H1 (cell line): ENCODE data around the gene LENG1. TPM values are rescaled to one million over a fixed set of nuclear protein-coding genes. Genes with fewer than 3 reads are reported as not detected.

Experiments used
- CTCF ChIA-PET: fragments of 300-600 bp; sonication (Branson Sonifier 250); formaldehyde crosslinking; loops from one replicate; lab custom pipeline; 2021; ENCODE audit not compliant: partially characterized antibody; lab: Charles Lee
- POLR2A ChIA-PET: fragments of 300-600 bp; sonication (Branson Sonifier 250); formaldehyde crosslinking; loops from one replicate; lab custom pipeline; 2021; ENCODE audit warnings: inconsistent platforms; ENCODE audit not compliant: partially characterized antibody; lab: Charles Lee
- DNase-seq, 2 experiments: peaks; one replicate each; pipeline versions ENCODE4 v3.0.0 to v3.0.0-alpha.2; 2010 to 2022; ENCODE audit warnings: low spot score in 2 of 2, low read depth in 1 of 2, mixed read lengths in 1 of 2
- FAIRE-seq: peaks from 2 replicates; lab custom pipeline; 2011; peaks lifted over from hg19 to GRCh38; lab: Jason Lieb, UNC
- H2AFZ ChIP-seq: 2 replicates; pipeline ENCODE4 v1.8.1; 2012; ENCODE audit warnings: low read length, inconsistent platforms
- H2AK5ac ChIP-seq: 2 replicates; pipeline ENCODE4 v1.6.1; 2013; ENCODE audit warnings: low read depth, low read length
- H2BK120ac ChIP-seq: replicated peaks from 2 replicates; pipeline ENCODE3; 2013; ENCODE audit warnings: low read depth, low read length, inconsistent platforms
- H2BK12ac ChIP-seq: 2 replicates; pipeline ENCODE4 v1.6.1; 2013; ENCODE audit warnings: low read depth, low read length
- H2BK15ac ChIP-seq: 2 replicates; pipeline ENCODE4 v1.6.1; 2013; ENCODE audit warnings: low read length
- H2BK20ac ChIP-seq: 2 replicates; pipeline ENCODE4 v1.6.1; 2013; ENCODE audit warnings: low read length
- H2BK5ac ChIP-seq: 2 replicates; pipeline ENCODE4 v1.6.1; 2013; ENCODE audit warnings: low read depth, low read length
- H3K14ac ChIP-seq: 2 replicates; pipeline ENCODE4 v1.6.1; 2013; ENCODE audit warnings: inconsistent platforms; ENCODE audit not compliant: insufficient read length
- H3K18ac ChIP-seq: 2 replicates; pipeline ENCODE4 v1.6.1; 2013; ENCODE audit warnings: low read length; ENCODE audit errors: extremely low read depth
- H3K23ac ChIP-seq: 2 replicates; pipeline ENCODE4 v1.6.1; 2013; ENCODE audit warnings: inconsistent platforms; ENCODE audit not compliant: insufficient read length
- H3K23me2 ChIP-seq: 2 replicates; pipeline ENCODE4 v1.6.1; 2013; ENCODE audit warnings: low read depth, low read length
- H3K27ac ChIP-seq: 2 replicates; pipeline ENCODE4 v1.6.1; 2011; ENCODE audit warnings: low read depth, low read length, inconsistent platforms
- H3K27me3 ChIP-seq, 4 experiments: replicated peaks in 1 of 4; 1 replicate in 1 of 4; 2 replicates in 3 of 4; pipeline versions ENCODE4 v1.6.1 to v1.8.1; 2011 to 2013; ENCODE audit warnings: low read length in 3 of 4, mild to moderate bottlenecking in 3 of 4, inconsistent platforms in 2 of 4, mixed read lengths in 2 of 4, moderate library complexity in 1 of 4; ENCODE audit not compliant: control insufficient read depth in 3 of 4, insufficient read depth in 3 of 4; ENCODE audit errors: extremely low read depth in 1 of 4
- H3K36me3 ChIP-seq, 4 experiments: 2 replicates each; pipeline versions ENCODE4 v1.6.1 to v1.8.1; 2011 to 2013; ENCODE audit warnings: mild to moderate bottlenecking in 4 of 4, low read length in 3 of 4, moderate library complexity in 2 of 4, control low read depth in 1 of 4, inconsistent platforms in 1 of 4; ENCODE audit not compliant: insufficient read depth in 4 of 4, control insufficient read depth in 2 of 4
- H3K4ac ChIP-seq: replicated peaks from 2 replicates; pipeline ENCODE3; 2013; ENCODE audit warnings: low read length, low read depth, mixed read lengths, inconsistent platforms; ENCODE audit not compliant: insufficient read length
- H3K4me1 ChIP-seq, 4 experiments: replicated peaks in 1 of 4; 1 replicate in 1 of 4; 2 replicates in 3 of 4; pipeline versions ENCODE4 v1.6.1 to v1.8.1; 2011 to 2013; ENCODE audit warnings: low read length in 3 of 4, inconsistent platforms in 2 of 4, mixed read lengths in 1 of 4; ENCODE audit not compliant: insufficient read depth in 4 of 4, control insufficient read depth in 3 of 4
- H3K4me2 ChIP-seq, 2 experiments: 2 replicates each; pipeline versions ENCODE4 v1.6.1 to v1.8.1; 2011 to 2013; ENCODE audit warnings: low read depth in 2 of 2, low read length in 2 of 2, control low read depth in 1 of 2, inconsistent platforms in 1 of 2, mild to moderate bottlenecking in 1 of 2; ENCODE audit not compliant: insufficient read depth in 1 of 2
- H3K4me3 ChIP-seq, 4 experiments: fragments of 200-600, 300-600 bp in 1 of 4; sonication (generic), shearing (Covaris generic), sonication (Bioruptor Twin) in 1 of 4; 2 replicates each; pipeline versions ENCODE4 v1.5.1 to v1.8.1; 2011 to 2016; ENCODE audit warnings: low read length in 4 of 4, low read depth in 3 of 4, control low read depth in 2 of 4, inconsistent platforms in 2 of 4, mild to moderate bottlenecking in 2 of 4, mixed read lengths in 1 of 4, moderate library complexity in 1 of 4; ENCODE audit not compliant: insufficient read depth in 2 of 4; ENCODE audit errors: extremely low read depth in 1 of 4
- H3K56ac ChIP-seq: replicated peaks from 2 replicates; pipeline ENCODE3; 2013; ENCODE audit warnings: low read depth, mild to moderate bottlenecking, mixed read lengths, low read length, inconsistent platforms; ENCODE audit not compliant: insufficient read length
- H3K79me1 ChIP-seq: 2 replicates; pipeline ENCODE4 v1.6.1; 2013; ENCODE audit warnings: low read depth, low read length, control low read depth
- H3K79me2 ChIP-seq, 2 experiments: 2 replicates each; pipeline versions ENCODE4 v1.6.1 to v1.8.1; 2012 to 2013; ENCODE audit warnings: low read length in 2 of 2, mild to moderate bottlenecking in 2 of 2, inconsistent platforms in 1 of 2; ENCODE audit not compliant: insufficient read depth in 2 of 2, control insufficient read depth in 1 of 2
- H3K9ac ChIP-seq, 4 experiments: replicated peaks in 1 of 4; 1 replicate in 1 of 4; 2 replicates in 3 of 4; pipeline versions ENCODE4 v1.6.1 to v1.8.1; 2011 to 2013; ENCODE audit warnings: low read depth in 3 of 4, low read length in 3 of 4, control low read depth in 2 of 4, mild to moderate bottlenecking in 2 of 4, moderate library complexity in 2 of 4, inconsistent platforms in 1 of 4; ENCODE audit errors: extremely low read depth in 1 of 4
- H3K9me3 ChIP-seq, 2 experiments: 2 replicates each; pipeline versions ENCODE4 v1.6.1 to v1.8.1; 2012 to 2013; ENCODE audit warnings: mild to moderate bottlenecking in 2 of 2, moderate library complexity in 2 of 2, control low read depth in 1 of 2, inconsistent platforms in 1 of 2, low read depth in 1 of 2, low read length in 1 of 2, mixed read lengths in 1 of 2; ENCODE audit not compliant: insufficient read depth in 2 of 2
- H4K20me1 ChIP-seq, 2 experiments: replicated peaks in 1 of 2; 2 replicates each; pipeline versions ENCODE3 to v1.8.1; 2011 to 2013; ENCODE audit warnings: inconsistent platforms in 2 of 2, low read length in 2 of 2, mild to moderate bottlenecking in 1 of 2; ENCODE audit not compliant: insufficient read depth in 2 of 2, control insufficient read depth in 1 of 2
- H4K5ac ChIP-seq: 2 replicates; pipeline ENCODE4 v1.6.1; 2013; ENCODE audit warnings: low read length, low read depth, mixed read lengths, inconsistent platforms; ENCODE audit not compliant: insufficient read length
- H4K8ac ChIP-seq: 2 replicates; pipeline ENCODE4 v1.8.0; 2013; ENCODE audit warnings: mild to moderate bottlenecking, moderate library complexity, low read length, inconsistent platforms; ENCODE audit not compliant: insufficient read depth; ENCODE audit errors: extremely low read depth
- H4K91ac ChIP-seq: replicated peaks from 2 replicates; pipeline ENCODE3; 2013; ENCODE audit warnings: low read length, mixed read lengths, inconsistent platforms; ENCODE audit not compliant: insufficient read length
- CTBP2 ChIP-seq: IDR thresholded peaks from 2 replicates; pipeline ENCODE4 v1.7.0; 2011; ENCODE audit warnings: borderline replicate concordance, mild to moderate bottlenecking, moderate library complexity, mixed read lengths, low read length; ENCODE audit not compliant: insufficient read depth, insufficient read length
- EGR1 ChIP-seq: IDR thresholded peaks from 2 replicates; pipeline ENCODE4 v1.6.1; 2011; ENCODE audit warnings: low read depth, low read length, borderline replicate concordance
- SUZ12 ChIP-seq: fragments of 200-600 bp; sonication (generic); IDR thresholded peaks from 2 replicates; pipeline ENCODE4 v1.6.1; 2012; ENCODE audit warnings: mild to moderate bottlenecking, inconsistent platforms, low read length, moderate library complexity, mixed read lengths
- WGBS, 2 experiments: shearing (Covaris generic) in 1 of 2; methylation state at CpG; one replicate each; pipeline versions ENCODE4 v1.1.6 to v1.1.7; 2013 to 2015; ENCODE audit warnings: low lambda C conversion rate in 2 of 2, mixed read lengths in 2 of 2, inconsistent platforms in 1 of 2, low coverage in 1 of 2, missing lambda C conversion rate in 1 of 2; ENCODE audit not compliant: insufficient replicate concordance in 2 of 2, insufficient coverage in 1 of 2, insufficient read length in 1 of 2; ENCODE audit errors: extremely low coverage in 1 of 2, missing lambda C conversion rate in 1 of 2; 5-methylcytosine and 5-hydroxymethylcytosine counted together
- polyA plus RNA-seq, 7 experiments: library from polyadenylated mRNA; depleted of rRNA in 3 of 7; stranded (reverse) in 5 of 7; unstranded in 2 of 7; fragments of >200 nt in 5 of 7; fragments of 200-250 nt in 2 of 7; gene quantifications; 1 replicate in 5 of 7; 2 replicates in 1 of 7; 4 replicates in 1 of 7; pipeline versions ENCODE4 v1.2.1 to v1.2.3, GENCODE V29; 2011 to 2013; ENCODE audit warnings: missing spikeins in 2 of 7, mixed read lengths in 2 of 7
- total RNA-seq: library from RNA; stranded (reverse); fragmentation: NEBNext Ultra II Directional; extraction: Animal tissue kit (Norgen Biotek cat#: 25700); gene quantifications from 2 replicates; pipeline ENCODE4 v1.2.1, GENCODE V29; 2021

LENG1 gene
- total and polyA plus RNA-seq, 2 of the 8 experiments (the other 6 are each of a cell fraction or from before 2014, with no cell fraction given): 1.2 to 4.4 TPM

DNA sequence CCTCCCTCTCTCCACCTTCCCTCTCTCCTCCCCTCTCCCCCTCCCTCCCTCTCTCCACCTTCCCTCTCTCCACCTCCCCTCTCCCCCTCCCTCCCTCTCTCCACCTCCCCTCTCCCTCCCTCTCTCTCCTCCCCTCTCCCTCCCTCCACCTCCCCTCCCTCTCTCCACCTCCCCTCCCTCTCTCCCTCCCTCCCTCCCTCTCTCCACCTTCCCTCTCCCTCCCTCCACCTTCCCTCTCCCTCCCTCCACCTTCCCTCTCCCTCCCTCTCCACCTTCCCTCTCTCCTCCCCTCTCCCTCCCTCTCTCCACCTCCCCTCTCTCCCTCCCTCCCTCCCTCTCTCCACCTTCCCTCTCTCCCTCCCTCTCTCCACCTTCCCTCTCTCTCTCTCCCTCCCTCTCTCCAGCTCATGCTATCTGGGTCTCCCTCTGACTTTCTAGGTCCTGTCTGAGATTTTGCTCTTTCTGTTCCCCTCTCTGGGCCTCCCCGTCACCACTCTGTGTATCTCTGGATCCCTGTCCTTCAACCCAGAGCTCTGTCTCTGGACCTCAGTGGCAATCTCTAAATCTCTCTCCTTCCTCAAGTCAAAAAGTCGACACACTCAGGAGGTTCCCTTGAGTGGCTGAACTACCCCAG is 25.4 kb downstream of the LENG1 start:
- Histone ChIP-seq H3K79me2 (peaks cover 5 to 12% of the 10 kb centered on the region in 2 experiments; a peak in 3 of 4 replicates), H2BK15ac (no peak overlapping the region), H2AK5ac (0 out of 2 replicates have a peak overlapping the region, but pooled peaks have one; percentile 39), H3K9ac (no peak overlapping the region), H4K8ac (no peak overlapping the region), H3K79me1 (peaks cover 2% of the 10 kb centered on the region; the same call in 1 of the 2 replicates), H3K27me3 (no peaks in the 10 kb centered on the region), H3K56ac (no peak overlapping the region), H4K20me1 (peaks cover 1 to 10% of the 10 kb centered on the region in 2 experiments), H2BK120ac (no peak overlapping the region), H3K4ac (no peak overlapping the region), H3K4me2 (no peak overlapping the region), H3K14ac (no peak overlapping the region), H4K91ac (no peak overlapping the region), H3K4me1 (peaks cover 0 to 11% (median 5%) of the 10 kb centered on the region in 4 experiments; a peak in 5 of 7 replicates), H3K23me2 (peaks cover 17% of the 10 kb centered on the region), H2BK20ac (no peak overlapping the region), H3K36me3 (peaks cover 8 to 28% (median 10%) of the 10 kb centered on the region in 4 experiments; a peak in 7 of 8 replicates), H4K5ac (no peak overlapping the region), H3K4me3 (no peak overlapping the region), H3K23ac (no peak overlapping the region), H3K27ac (no peak overlapping the region), H2BK12ac (0 out of 2 replicates have a peak overlapping the region, but pooled peaks have one; percentile 60), H2AFZ (no peak overlapping the region), H3K9me3 (peaks cover 3 to 10% of the 10 kb centered on the region in 2 experiments; a peak in 3 of 4 replicates), H3K18ac (no peak overlapping the region; the same call in 1 of the 2 replicates), H2BK5ac (no peak overlapping the region; the same call in 1 of the 2 replicates)
- FAIRE-seq (no peak), DNase-seq (peak in 1 of 2 experiments; percentile 59)
- ChIA-PET POLR2A (interaction anchor here (1.0 to 15.7 kb wide), 9 partner anchors 8 to 183 kb away, joined by 3 to 348 read pairs (median 8); partner anchors contain the start of genes LENG1, PRPF31, RPS9 and TFPT), CTCF (no interaction called here)
- 52% methylated on average over 2 of the region's 2 CpGs; no CpG with 5 or more reads in 1 of the 2 experiments for WGBS, 2 experiments
- peak; percentile 41 for TF ChIP-seq EGR1
- no peak for TF ChIP-seq SUZ12
- peak; percentile 7 for TF ChIP-seq CTBP2
